ENCODE data around the gene CPT1B. TPM values are rescaled to one million over a fixed set of nuclear protein-coding genes. Genes with fewer than 3 reads are reported as not detected.

The CPT1B gene
- total and polyA plus RNA-seq, 2 of the 8 experiments (the other 6 are each of a cell fraction or from before 2014, with no cell fraction given) = 34.2 to 36.2 TPM

- H2AFZ ChIP-seq (ENCODE audit: low read length) = no peak overlapping the region
- H2BK5ac ChIP-seq (ENCODE audit: low read depth, low read length) = no peak overlapping the region
- H3K9ac ChIP-seq (replicated peaks in 1 of 4; ENCODE audit: extremely low read depth in 1 of 4, low read depth in 3 of 4, low read length in 3 of 4) = no peak overlapping the region
- no peak overlapping the region for H3K4me2 ChIP-seq (ENCODE audit: insufficient read depth in 1 of 2, low read depth in 2 of 2, low read length in 2 of 2)
- FAIRE-seq (no peak), DNase-seq (ENCODE audit: low read depth in 1 of 2, low spot score in 2 of 2) (no peak)
- no peak overlapping the region for H4K91ac ChIP-seq (replicated peaks; ENCODE audit: insufficient read length, low read length)
- H3K36me3 ChIP-seq (ENCODE audit: control insufficient read depth in 2 of 4, insufficient read depth in 4 of 4, low read length in 3 of 4) = no peaks in the 10 kb centered on the region
- 84% methylated on average over 8 of the region's 8 CpGs; no CpG with 5 or more reads in 1 of the 2 experiments for WGBS, 2 experiments (ENCODE audit: extremely low coverage in 1 of 2, insufficient coverage in 1 of 2, insufficient read length in 1 of 2, insufficient replicate concordance in 2 of 2, low coverage in 1 of 2, low lambda C conversion rate in 2 of 2, missing lambda C conversion rate in 1 of 2)
- H3K4me1 ChIP-seq (replicated peaks in 1 of 4; ENCODE audit: control insufficient read depth in 3 of 4, insufficient read depth in 4 of 4, low read length in 3 of 4) = peaks cover 0 to 3% (median 2%) of the 10 kb centered on the region in 4 experiments; a peak in 3 of 7 replicates
- H3K27me3 ChIP-seq (replicated peaks in 1 of 4; ENCODE audit: control insufficient read depth in 3 of 4, extremely low read depth in 1 of 4, insufficient read depth in 3 of 4, low read length in 3 of 4) = peaks cover 0 to 2% (median 0%) of the 10 kb centered on the region in 4 experiments; a peak in 1 of 7 replicates
- no peak overlapping the region for H3K14ac ChIP-seq (ENCODE audit: insufficient read length)
- H3K4ac ChIP-seq (replicated peaks; ENCODE audit: insufficient read length, low read depth, low read length) = no peak overlapping the region
- no peak overlapping the region for H2BK12ac ChIP-seq (ENCODE audit: low read depth, low read length)
- H3K23me2 ChIP-seq (ENCODE audit: low read depth, low read length) = no peaks in the 10 kb centered on the region
- no peak overlapping the region for H2BK15ac ChIP-seq (ENCODE audit: low read length)
- no peaks in the 10 kb centered on the region for H3K79me2 ChIP-seq (ENCODE audit: control insufficient read depth in 1 of 2, insufficient read depth in 2 of 2, low read length in 2 of 2)
- ChIA-PET POLR2A (ENCODE audit: partially characterized antibody) (no interaction called here), CTCF (ENCODE audit: partially characterized antibody) (interaction anchor here (1.7 kb wide), 1 partner anchor 9 kb away, joined by 4 read pairs; the partner anchor contains the start of gene SYCE3)
- no peak overlapping the region for H4K8ac ChIP-seq (ENCODE audit: extremely low read depth, insufficient read depth, low read length)
- H3K4me3 ChIP-seq (ENCODE audit: extremely low read depth in 1 of 4, insufficient read depth in 2 of 4, low read depth in 3 of 4, low read length in 4 of 4) = no peak overlapping the region
- no peaks in the 10 kb centered on the region for H4K20me1 ChIP-seq (replicated peaks in 1 of 2; ENCODE audit: control insufficient read depth in 1 of 2, insufficient read depth in 2 of 2, low read length in 2 of 2)
- no peak overlapping the region for H3K27ac ChIP-seq (ENCODE audit: low read depth, low read length)
- no peaks in the 10 kb centered on the region for H3K79me1 ChIP-seq (ENCODE audit: low read depth, low read length)
- no peak overlapping the region for H3K18ac ChIP-seq (ENCODE audit: extremely low read depth, low read length)
- H3K23ac ChIP-seq (ENCODE audit: insufficient read length) = no peak overlapping the region
- no peak overlapping the region for H3K56ac ChIP-seq (replicated peaks; ENCODE audit: insufficient read length, low read depth, low read length)
- no peaks in the 10 kb centered on the region for H3K9me3 ChIP-seq (ENCODE audit: insufficient read depth in 2 of 2, low read depth in 1 of 2, low read length in 1 of 2)
- no peak overlapping the region for H2BK20ac ChIP-seq (ENCODE audit: low read length)
- no peak overlapping the region for H2BK120ac ChIP-seq (replicated peaks; ENCODE audit: low read depth, low read length)
- H4K5ac ChIP-seq (ENCODE audit: insufficient read length, low read depth, low read length) = no peak overlapping the region
- no peak overlapping the region for H2AK5ac ChIP-seq (ENCODE audit: low read depth, low read length)
- TF ChIP-seq CTCF (IDR thresholded peaks at IDR 0.05; ENCODE audit: control extremely low read depth in 1 of 3, insufficient read depth in 1 of 3, low read depth in 1 of 3, low read length in 3 of 3) = no peak
- no peak for TF ChIP-seq ZNF274 (IDR thresholded peaks at IDR 0.05; ENCODE audit: borderline replicate concordance, extremely low read depth, low read length)
Observed at GRCh38 chr22:50553310-50553709, 24.9 kb downstream of the CPT1B start.
